IMR-90 (cell line): Measurements from ENCODE around the gene DSCAM. TPM values are rescaled to one million over a fixed set of nuclear protein-coding genes. Genes with fewer than 3 reads are reported as not detected.

ENCODE experiments used
- ATAC-seq: fragments of 200-7000 bp; cut with Tn5 transposase; 2 replicates; pipeline ENCODE4 v1.9.1; 2020; ENCODE audit warnings: low read depth, mild to moderate bottlenecking, moderate library complexity
- BruUV-seq: library from RNA; stranded (reverse); fragments of 400-500 nt; replicated peaks from 2 replicates; lab custom pipeline; 2021; lab: Mats Ljungman, UMichigan
- CTCF ChIA-PET: fragments of 300-600 bp; formaldehyde crosslinking; extraction: SDS; loops from one replicate; lab custom pipeline; 2021; ENCODE audit warnings: antibody characterized with exemption; lab: Yijun Ruan, JAX
- POLR2A ChIA-PET: fragments of 300-600 bp; sonication (Branson Sonifier 250); formaldehyde crosslinking; loops from one replicate; lab custom pipeline; 2022; ENCODE audit warnings: antibody characterized with exemption; ENCODE audit not compliant: unreplicated experiment; lab: Charles Lee
- DNase-seq: peaks from one replicate; pipeline ENCODE4 v3.0.0; 2013
- H2AFZ ChIP-seq: replicated peaks from 2 replicates; pipeline ENCODE3; 2013; ENCODE audit warnings: low read length, mild to moderate bottlenecking; ENCODE audit not compliant: poor library complexity
- H2AK5ac ChIP-seq: 2 replicates; pipeline ENCODE4 v1.6.1; 2013; ENCODE audit warnings: low read depth, low read length, inconsistent platforms
- H2AK9ac ChIP-seq: replicated peaks from 2 replicates; pipeline ENCODE3; 2013; ENCODE audit warnings: mild to moderate bottlenecking, low read depth, low read length, moderate library complexity; ENCODE audit not compliant: poor library complexity
- H2BK120ac ChIP-seq: 2 replicates; pipeline ENCODE4 v1.6.1; 2013; ENCODE audit warnings: low read depth, low read length, inconsistent platforms
- H2BK15ac ChIP-seq: 3 replicates; pipeline ENCODE4 v1.6.1; 2013; ENCODE audit warnings: low read depth, low read length, inconsistent platforms
- H2BK20ac ChIP-seq: 2 replicates; pipeline ENCODE4 v1.6.1; 2013; ENCODE audit warnings: low read depth, mild to moderate bottlenecking, inconsistent platforms, low read length, moderate library complexity
- H2BK5ac ChIP-seq: 2 replicates; pipeline ENCODE4 v1.6.1; 2013; ENCODE audit warnings: mild to moderate bottlenecking, low read depth, low read length, inconsistent platforms; ENCODE audit not compliant: poor library complexity, severe bottlenecking
- H3K14ac ChIP-seq: replicated peaks from 2 replicates; pipeline ENCODE4 v1.6.1; 2013; ENCODE audit warnings: low read depth, low read length, inconsistent platforms
- H3K18ac ChIP-seq: 2 replicates; pipeline ENCODE4 v1.6.1; 2013; ENCODE audit warnings: low read depth, low read length, control low read depth
- H3K23ac ChIP-seq: 2 replicates; pipeline ENCODE4 v1.6.1; 2013; ENCODE audit warnings: low read depth, low read length, inconsistent platforms
- H3K27ac ChIP-seq: 2 replicates; pipeline ENCODE4 v1.5.1; 2013; ENCODE audit warnings: mild to moderate bottlenecking, control low read depth, low read length; ENCODE audit not compliant: insufficient read depth
- H3K27me3 ChIP-seq: 2 replicates; pipeline ENCODE4 v1.6.1; 2013; ENCODE audit warnings: low read length; ENCODE audit not compliant: control insufficient read depth, insufficient read depth
- H3K36me3 ChIP-seq: 2 replicates; pipeline ENCODE4 v1.6.1; 2013; ENCODE audit warnings: low read length, mixed read lengths; ENCODE audit not compliant: control insufficient read depth, insufficient read depth
- H3K4ac ChIP-seq: 2 replicates; pipeline ENCODE4 v1.6.1; 2013; ENCODE audit warnings: low read depth, low read length, inconsistent platforms
- H3K4me1 ChIP-seq: 2 replicates; pipeline ENCODE4 v1.6.1; 2013; ENCODE audit warnings: low read length, mixed read lengths; ENCODE audit not compliant: control insufficient read depth, insufficient read depth
- H3K4me2 ChIP-seq: 2 replicates; pipeline ENCODE4 v1.6.1; 2013; ENCODE audit warnings: low read depth, mild to moderate bottlenecking, control low read depth, low read length, moderate library complexity
- H3K4me3 ChIP-seq: 2 replicates; pipeline ENCODE4 v1.5.1; 2013; ENCODE audit warnings: low read depth, mild to moderate bottlenecking, control low read depth, low read length, moderate library complexity; ENCODE audit not compliant: insufficient read depth
- H3K56ac ChIP-seq: 2 replicates; pipeline ENCODE4 v1.6.1; 2013; ENCODE audit warnings: low read length, inconsistent platforms; ENCODE audit not compliant: insufficient read depth; ENCODE audit errors: extremely low read depth
- H3K79me1 ChIP-seq, 2 experiments: 2 replicates each; pipeline ENCODE4 v1.6.1; 2013; ENCODE audit warnings: low read length in 2 of 2, inconsistent platforms in 1 of 2, low read depth in 1 of 2
- H3K9ac ChIP-seq: 2 replicates; pipeline ENCODE4 v1.6.1; 2013; ENCODE audit warnings: low read depth, low read length, control low read depth
- H3K9me1 ChIP-seq: 2 replicates; pipeline ENCODE4 v1.6.1; 2013; ENCODE audit warnings: low read length, inconsistent platforms; ENCODE audit not compliant: insufficient read depth
- H3K9me3 ChIP-seq: 2 replicates; pipeline ENCODE4 v1.6.1; 2013; ENCODE audit warnings: low read length; ENCODE audit not compliant: control insufficient read depth, insufficient read depth
- H4K20me1 ChIP-seq: 2 replicates; pipeline ENCODE4 v1.6.1; 2013; ENCODE audit warnings: low read length, inconsistent platforms; ENCODE audit not compliant: insufficient read depth
- H4K5ac ChIP-seq: 2 replicates; pipeline ENCODE4 v1.6.1; 2013; ENCODE audit warnings: mild to moderate bottlenecking, low read depth, low read length, control low read depth
- H4K8ac ChIP-seq, 2 experiments: 2 replicates each; pipeline ENCODE4 v1.6.1; 2013; ENCODE audit warnings: low read depth in 2 of 2, low read length in 2 of 2, control low read depth in 1 of 2, inconsistent platforms in 1 of 2
- H4K91ac ChIP-seq: 2 replicates; pipeline ENCODE4 v1.6.1; 2013; ENCODE audit warnings: low read depth, low read length, inconsistent platforms; ENCODE audit not compliant: insufficient read depth
- BHLHE40 ChIP-seq: fragments of 150-350 bp; IDR thresholded peaks from 2 replicates; pipeline ENCODE4 v1.6.1; 2016; ENCODE audit warnings: mild to moderate bottlenecking, low read depth, low read length
- CHD1 ChIP-seq: IDR thresholded peaks from 2 replicates; pipeline ENCODE4 v1.6.1; 2012; ENCODE audit warnings: low read depth, low read length, improper control_type of control experiment
- MAFK ChIP-seq: IDR thresholded peaks from 2 replicates; pipeline ENCODE4 v1.6.1; 2012; ENCODE audit warnings: low read depth, low read length, improper control_type of control experiment
- MXI1 ChIP-seq: IDR thresholded peaks from 2 replicates; pipeline ENCODE4 v1.6.1; 2012; ENCODE audit warnings: low read depth, mild to moderate bottlenecking, low read length, moderate library complexity, borderline replicate concordance
- NFE2L2 ChIP-seq: fragments of 150-350 bp; IDR thresholded peaks from 2 replicates; pipeline ENCODE4 v1.6.1; 2016; ENCODE audit warnings: low read depth, mild to moderate bottlenecking, low read length
- POLR2A ChIP-seq: IDR thresholded peaks from 2 replicates; pipeline ENCODE4 v1.6.1; 2012; ENCODE audit warnings: mild to moderate bottlenecking, low read depth, low read length
- WGBS, 2 experiments: methylation state at CpG; one replicate each; pipeline versions ENCODE4 v1.1.5 to v1.1.7; 2013; ENCODE audit warnings: missing lambda C conversion rate in 2 of 2; ENCODE audit not compliant: insufficient read length in 1 of 2; ENCODE audit errors: extremely low coverage in 2 of 2; 5-methylcytosine and 5-hydroxymethylcytosine counted together
- dilution Hi-C: fragments of 300-500 bp; cut with HindIII; formaldehyde crosslinking; loops from one replicate; pipeline ENCODE4 v1.14.3; 2018; ENCODE audit warnings: low sequenced_read_pairs; ENCODE audit not compliant: unreplicated experiment
- in situ Hi-C: fragments of 300-500 bp; cut with MboI; formaldehyde crosslinking; loops from 3 replicates; pipeline ENCODE4 v1.14.3; 2019; ENCODE audit warnings: low sequenced_read_pairs, inconsistent platforms, mixed read lengths
- intact Hi-C: fragments of 100-400 bp; cut with micrococcal nuclease; formaldehyde crosslinking; loops from 2 replicates; pipeline ENCODE4 v1.10.0; 2022
- polyA plus RNA-seq, 3 experiments: library from polyadenylated mRNA; depleted of rRNA; stranded (reverse); fragments of >200 nt; gene quantifications; 2 replicates each; pipeline ENCODE4 v1.2.3, GENCODE V29; 2012; ENCODE audit warnings: low replicate concordance in 1 of 3
- total RNA-seq: library from RNA; depleted of rRNA; stranded (reverse); fragments of >200 nt; gene quantifications from 2 replicates; pipeline ENCODE4 v1.2.3, GENCODE V29; 2012
- TF ChIP-seq, protein P1 (sequence below): conservative IDR thresholded peaks from 2 replicates; pipeline ENCODE4 v1.5.1; 2012; ENCODE audit warnings: mild to moderate bottlenecking, low read depth, low read length, improper control_type of control experiment
- TF ChIP-seq, protein P2 (sequence below): fragments of 150-350 bp; IDR thresholded peaks from 2 replicates; pipeline ENCODE4 v1.6.1; 2016; ENCODE audit warnings: low read depth, mild to moderate bottlenecking, low read length, moderate library complexity, borderline replicate concordance

Gene DSCAM
- total and polyA plus RNA-seq, 2 of the 4 experiments (the other 2 are of a cell fraction): under 0.01 to 0.02 TPM

GRCh38 chr21:40759061-40759460, 87.9 kb downstream of the DSCAM start:
- Histone ChIP-seq H3K18ac (no peak overlapping the region), H2AFZ (no peak overlapping the region), H4K20me1 (no peaks in the 10 kb centered on the region), H2BK120ac (no peak overlapping the region), H3K4me1 (no peaks in the 10 kb centered on the region), H3K4me3 (no peak overlapping the region), H3K9ac (no peak overlapping the region), H2BK15ac (no peak overlapping the region), H3K9me3 (peaks cover 16% of the 10 kb centered on the region), H3K9me1 (no peaks in the 10 kb centered on the region), H3K56ac (no peak overlapping the region; the same call in 1 of the 2 replicates), H3K79me1 (no peaks in the 10 kb centered on the region), H2BK5ac (no peak overlapping the region), H2BK20ac (no peak overlapping the region), H4K5ac (no peak overlapping the region), H3K27ac (no peak overlapping the region), H4K91ac (no peak overlapping the region), H3K4me2 (no peak overlapping the region), H2AK9ac (no peak overlapping the region), H3K27me3 (no peaks in the 10 kb centered on the region), H3K14ac (no peak overlapping the region), H2AK5ac (no peak overlapping the region), H4K8ac (no peak overlapping the region), H3K36me3 (no peaks in the 10 kb centered on the region), H3K4ac (no peak overlapping the region), H3K23ac (no peak overlapping the region)
- dilution Hi-C loops (no loop called here), in situ Hi-C loops (loop anchor here (25.0 kb wide), 1 partner anchor 97 kb away; no protein-coding TSS in a partner anchor), intact Hi-C loops (no loop called here)
- DNase-seq (no peak), ATAC-seq (no peak)
- ChIA-PET CTCF (no interaction called here), POLR2A (no interaction called here)
- no peak for TF ChIP-seq MXI1
- TF ChIP-seq NFE2L2: no peak
- TF ChIP-seq MAFK: no peak
- no peak for TF ChIP-seq POLR2A
- no peak for TF ChIP-seq CHD1
- TF ChIP-seq, protein P1, sequence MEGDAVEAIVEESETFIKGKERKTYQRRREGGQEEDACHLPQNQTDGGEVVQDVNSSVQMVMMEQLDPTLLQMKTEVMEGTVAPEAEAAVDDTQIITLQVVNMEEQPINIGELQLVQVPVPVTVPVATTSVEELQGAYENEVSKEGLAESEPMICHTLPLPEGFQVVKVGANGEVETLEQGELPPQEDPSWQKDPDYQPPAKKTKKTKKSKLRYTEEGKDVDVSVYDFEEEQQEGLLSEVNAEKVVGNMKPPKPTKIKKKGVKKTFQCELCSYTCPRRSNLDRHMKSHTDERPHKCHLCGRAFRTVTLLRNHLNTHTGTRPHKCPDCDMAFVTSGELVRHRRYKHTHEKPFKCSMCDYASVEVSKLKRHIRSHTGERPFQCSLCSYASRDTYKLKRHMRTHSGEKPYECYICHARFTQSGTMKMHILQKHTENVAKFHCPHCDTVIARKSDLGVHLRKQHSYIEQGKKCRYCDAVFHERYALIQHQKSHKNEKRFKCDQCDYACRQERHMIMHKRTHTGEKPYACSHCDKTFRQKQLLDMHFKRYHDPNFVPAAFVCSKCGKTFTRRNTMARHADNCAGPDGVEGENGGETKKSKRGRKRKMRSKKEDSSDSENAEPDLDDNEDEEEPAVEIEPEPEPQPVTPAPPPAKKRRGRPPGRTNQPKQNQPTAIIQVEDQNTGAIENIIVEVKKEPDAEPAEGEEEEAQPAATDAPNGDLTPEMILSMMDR: no peak
- TF ChIP-seq, protein P2, sequence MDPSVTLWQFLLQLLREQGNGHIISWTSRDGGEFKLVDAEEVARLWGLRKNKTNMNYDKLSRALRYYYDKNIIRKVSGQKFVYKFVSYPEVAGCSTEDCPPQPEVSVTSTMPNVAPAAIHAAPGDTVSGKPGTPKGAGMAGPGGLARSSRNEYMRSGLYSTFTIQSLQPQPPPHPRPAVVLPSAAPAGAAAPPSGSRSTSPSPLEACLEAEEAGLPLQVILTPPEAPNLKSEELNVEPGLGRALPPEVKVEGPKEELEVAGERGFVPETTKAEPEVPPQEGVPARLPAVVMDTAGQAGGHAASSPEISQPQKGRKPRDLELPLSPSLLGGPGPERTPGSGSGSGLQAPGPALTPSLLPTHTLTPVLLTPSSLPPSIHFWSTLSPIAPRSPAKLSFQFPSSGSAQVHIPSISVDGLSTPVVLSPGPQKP: no peak
- TF ChIP-seq BHLHE40: no peak
- BruUV-seq: no TSS peak
- 25% methylated on average over 2 of the region's 2 CpGs; no CpG with 5 or more reads in 1 of the 2 experiments for WGBS, 2 experiments
